Left renal pelvis (tissue), 4 donors: Measurements from ENCODE around the gene ZDHHC14. TPM values are rescaled to one million over a fixed set of nuclear protein-coding genes. Genes with fewer than 3 reads are reported as not detected.

Experiments
- DNase-seq, 4 donors: peaks; one replicate each; pipeline ENCODE4 v3.0.0-alpha.2; 2013; ENCODE audit warnings: low read depth in 4 of 4, low spot score in 3 of 4
- polyA plus RNA-seq, 4 donors: library from polyadenylated mRNA; unstranded; fragments of 120-200 nt; gene quantifications; one replicate each; pipeline ENCODE4 v1.2.1, GENCODE V29; 2013; ENCODE audit not compliant: insufficient read length in 4 of 4

The ZDHHC14 gene
- polyA plus RNA-seq, 4 donors = 14.3 to 25.1 (median 21.5) TPM

GRCh38 chr6:157631838-157632614, 251.0 kb downstream of the ZDHHC14 start:
- DNase-seq = no peak

- no peak for DNase-seq
These were observed 251.8 kb downstream of the ZDHHC14 start for GRCh38 chr6:157632821-157633220.

DNA sequence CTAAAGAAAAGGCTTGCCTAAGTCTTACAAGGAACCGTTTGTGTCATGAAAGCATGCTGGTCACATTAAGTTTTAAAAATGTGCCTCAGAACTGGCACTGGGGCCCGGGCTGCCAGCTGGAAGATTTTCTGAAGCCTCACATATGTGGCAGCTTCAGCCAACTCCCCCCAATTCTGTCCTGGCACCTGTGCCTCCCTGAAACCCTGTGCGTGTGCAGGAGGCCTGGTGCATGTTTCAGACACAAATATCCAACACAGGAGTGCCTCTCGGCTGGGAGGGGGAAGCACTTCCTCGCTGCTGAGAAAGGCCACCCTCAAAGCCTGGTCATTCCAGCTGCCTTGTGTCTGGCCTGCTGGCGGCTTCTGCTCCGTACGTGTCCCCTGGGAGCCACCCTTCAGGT, 253.6 kb downstream of the ZDHHC14 start:
- no peak for DNase-seq

DNA sequence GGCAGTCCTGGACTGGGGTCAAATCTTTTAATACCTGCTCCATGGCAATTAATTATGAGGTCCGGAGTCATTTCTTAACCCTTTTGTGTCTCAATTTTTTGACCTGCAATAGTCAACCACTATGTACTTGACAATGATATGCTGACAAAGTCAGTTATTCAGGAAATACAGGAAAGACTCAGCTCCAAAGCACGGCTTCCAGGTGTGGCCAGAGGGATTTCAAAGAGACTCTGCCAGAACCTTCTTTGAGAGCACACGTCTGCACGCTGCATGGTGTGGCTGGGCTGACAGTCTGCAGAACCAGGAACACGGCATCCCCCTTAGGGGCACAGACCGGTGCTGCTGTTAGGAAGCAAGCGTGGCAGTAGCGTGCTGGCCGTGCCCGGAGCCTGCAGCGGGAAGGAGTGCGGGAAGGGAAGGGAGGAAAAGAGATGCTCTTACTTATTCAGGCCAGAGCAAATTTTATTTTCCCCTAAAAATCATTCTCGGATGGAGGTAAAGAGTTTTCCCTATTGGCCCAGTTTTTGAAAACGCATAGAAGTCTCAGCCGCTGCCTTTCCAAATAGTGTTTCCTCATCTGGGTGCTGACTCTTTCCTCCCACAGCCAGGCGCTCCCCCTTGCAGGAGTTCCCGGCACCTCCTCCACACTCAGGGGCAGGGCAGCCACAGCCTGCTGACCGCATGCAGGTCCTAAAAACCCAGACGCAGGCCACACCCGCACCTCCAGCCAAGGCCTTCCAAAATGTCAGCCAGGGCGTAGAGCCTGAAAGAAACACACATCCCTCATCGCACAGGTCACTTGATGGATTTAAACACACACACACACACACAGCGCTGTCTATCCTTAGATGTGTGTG, 254.6 kb downstream of the ZDHHC14 start:
- no peak for DNase-seq

GRCh38 chr6:157637516-157637915, 256.5 kb downstream of the ZDHHC14 start:
- DNase-seq = no peak

- no peak for DNase-seq
These were observed 257.1 kb downstream of the ZDHHC14 start for GRCh38 chr6:157637941-157638662.

DNA sequence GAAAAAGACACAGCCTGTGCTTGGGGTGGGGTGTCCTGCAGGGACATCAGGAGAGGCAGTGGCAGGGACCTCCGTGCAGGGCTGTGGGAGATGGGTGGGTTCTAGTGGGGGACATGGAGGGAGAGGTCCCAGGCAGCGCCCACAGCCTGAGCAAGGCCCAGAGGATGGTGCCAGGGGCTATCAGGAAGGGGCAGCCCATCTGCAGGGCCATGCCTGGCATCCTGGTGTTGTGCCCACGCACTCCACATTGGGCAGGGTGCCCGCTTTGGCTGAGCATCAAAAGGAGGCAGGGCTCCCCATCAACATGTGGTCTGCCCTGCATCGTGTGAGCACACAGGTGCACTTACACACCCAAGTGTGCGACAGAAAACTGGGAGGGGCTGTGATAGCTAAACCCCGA, 257.8 kb downstream of the ZDHHC14 start:
- no peak for DNase-seq

DNA sequence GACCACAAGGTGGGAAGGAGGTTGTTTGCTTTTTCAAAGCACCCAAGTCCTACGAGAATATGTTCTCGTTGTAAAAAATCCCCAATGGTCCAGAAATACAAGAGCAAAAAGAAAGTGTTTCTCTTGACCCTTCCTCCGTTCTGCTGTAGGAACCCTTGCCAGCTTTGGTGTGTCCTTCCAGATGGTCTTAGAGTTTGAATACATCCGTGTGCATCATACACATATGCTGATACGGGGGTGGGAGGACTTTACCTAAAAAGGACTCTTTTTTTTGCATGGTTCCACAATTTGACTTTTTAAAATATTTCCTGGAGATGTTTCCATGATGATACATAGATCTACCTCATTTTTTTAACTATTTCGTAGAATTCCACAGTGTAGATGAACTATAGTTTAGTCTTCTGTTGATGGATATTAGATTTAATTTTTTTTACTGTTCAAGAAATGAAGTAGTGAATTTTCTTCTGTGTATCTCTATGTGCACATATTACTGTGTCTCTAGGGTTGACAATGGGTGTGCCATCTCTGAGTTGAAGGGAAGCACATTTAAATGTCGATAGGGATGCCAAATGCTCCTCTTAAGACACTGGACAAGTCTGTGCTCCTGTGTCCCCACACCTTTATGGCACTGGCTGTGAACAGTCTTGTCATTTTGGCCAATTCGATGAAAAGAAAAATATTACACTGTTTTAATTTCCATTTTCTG, 259.9 kb downstream of the ZDHHC14 start:
- DNase-seq = no peak

- no peak for DNase-seq
These were observed 260.8 kb downstream of the ZDHHC14 start for GRCh38 chr6:157641837-157642236.

DNA sequence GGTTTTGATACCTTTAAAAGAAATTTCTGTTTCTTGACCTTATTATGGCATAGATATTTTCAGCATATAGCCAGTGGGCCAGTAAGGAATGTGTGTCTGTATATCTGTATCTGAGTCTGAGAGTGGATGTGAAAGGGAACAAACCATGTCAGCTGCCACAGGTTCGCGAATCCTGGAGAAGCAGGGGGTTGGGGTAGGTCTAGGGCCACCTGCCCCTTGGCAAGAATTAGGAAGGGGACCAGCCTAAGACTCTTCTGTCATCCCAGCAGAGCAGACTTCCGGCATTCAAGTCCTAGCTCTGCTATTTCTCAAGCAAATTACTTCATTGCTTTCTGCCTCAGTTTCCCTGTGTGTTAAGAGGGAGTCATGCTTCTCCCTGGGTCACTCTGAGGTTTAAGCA, 261.7 kb downstream of the ZDHHC14 start:
- no peak for DNase-seq

DNA sequence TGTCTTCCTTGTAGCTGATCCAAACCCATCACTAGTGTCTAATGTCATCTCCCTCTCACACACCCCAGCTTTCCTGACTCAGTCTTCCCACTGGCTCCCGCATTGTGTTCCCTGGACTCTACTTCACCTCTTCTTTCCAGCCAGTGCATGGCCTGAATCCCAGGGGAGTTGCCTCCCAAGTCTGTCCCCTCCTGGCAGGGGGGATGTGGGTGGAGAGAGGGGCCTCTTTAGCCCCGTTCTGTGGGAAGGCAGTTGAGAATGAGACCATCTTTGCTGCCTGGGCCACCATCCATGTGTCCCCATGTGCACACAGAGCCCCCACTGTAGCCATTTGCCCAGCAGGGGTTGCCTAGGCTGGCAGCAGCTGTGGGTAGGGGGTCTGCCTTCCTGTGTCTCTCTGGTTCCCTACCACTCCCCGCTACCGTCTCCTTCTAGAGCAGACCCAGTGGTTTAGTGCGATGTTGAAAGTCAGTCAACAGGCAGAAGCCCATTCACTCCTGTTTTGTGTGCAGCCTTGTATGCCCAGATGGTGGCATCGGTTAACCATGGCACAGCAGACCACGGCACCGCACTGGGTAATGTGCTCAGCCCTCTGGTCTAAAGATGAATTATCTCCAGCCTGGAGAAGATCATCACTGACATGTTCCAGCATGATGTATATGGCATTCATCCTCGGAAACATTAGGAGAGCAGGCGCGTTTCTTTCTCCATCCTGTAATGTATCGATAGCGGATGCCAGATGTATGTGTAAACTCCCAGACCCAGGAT, 263.2 kb downstream of the ZDHHC14 start:
- no peak for DNase-seq

- no peak for DNase-seq
These were observed 264.3 kb downstream of the ZDHHC14 start for GRCh38 chr6:157645201-157645795.

DNA sequence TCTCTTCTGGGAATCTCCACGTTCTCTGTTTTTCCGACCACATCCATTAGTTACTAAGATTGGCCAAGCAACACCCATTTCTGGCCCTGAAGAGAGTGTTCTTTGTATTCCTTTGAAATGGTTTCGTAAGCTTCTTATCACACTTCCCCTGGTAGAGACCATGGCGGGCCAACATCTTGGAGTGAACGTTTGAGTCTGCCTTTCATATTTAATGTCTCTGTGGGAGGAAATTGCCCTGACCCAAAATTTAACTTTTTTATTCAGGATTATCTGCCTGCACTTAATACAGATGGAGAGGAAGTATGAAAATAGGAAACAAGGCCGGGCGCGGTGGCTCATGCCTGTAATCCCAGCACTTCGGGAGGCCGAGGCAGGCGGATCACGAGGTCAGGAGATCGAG, 265.0 kb downstream of the ZDHHC14 start:
- no peak for DNase-seq

- DNase-seq = no peak
These were observed 266.4 kb downstream of the ZDHHC14 start for GRCh38 chr6:157647261-157647915.

GRCh38 chr6:157648561-157648960, 267.6 kb downstream of the ZDHHC14 start:
- DNase-seq = no peak

- no peak for DNase-seq
These were observed 268.6 kb downstream of the ZDHHC14 start for GRCh38 chr6:157649311-157650260.

DNA sequence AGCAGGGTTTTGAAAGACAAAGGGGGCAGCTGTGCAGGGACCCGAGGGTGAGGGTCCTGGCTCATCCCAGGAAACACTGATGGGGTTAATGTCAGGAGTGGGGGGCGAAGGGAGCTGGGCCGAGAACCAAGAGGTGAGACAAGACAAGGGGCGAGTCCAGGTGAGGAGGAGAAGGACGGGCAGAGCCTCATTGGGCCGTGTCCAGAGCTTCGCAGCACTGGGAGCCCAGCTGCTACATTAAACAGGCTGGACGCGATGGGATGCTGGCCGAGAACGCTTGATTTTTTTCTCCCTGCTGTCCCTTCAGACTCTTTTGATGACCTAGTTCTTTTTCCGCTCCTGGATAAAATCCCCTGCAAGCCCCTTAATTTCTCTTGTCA, 269.3 kb downstream of the ZDHHC14 start:
- no peak for DNase-seq

- DNase-seq = no peak
These were observed 269.8 kb downstream of the ZDHHC14 start for GRCh38 chr6:157650801-157651200.
